HepG2 (cell line): ENCODE measurements around the gene APOC1. TPM values are rescaled to one million over a fixed set of nuclear protein-coding genes. Genes with fewer than 3 reads are reported as not detected.
A peak's percentile ranks its signal among the peaks of the same experiment; 100 is the strongest.

Experiments used
- CEBPB ChIP-seq: IDR thresholded peaks from 2 replicates; pipeline ENCODE4 v1.6.1; 2011; ENCODE audit warnings: low read depth, low read length, improper control_type of control experiment, borderline replicate concordance
- CREB1 ChIP-seq, 2 experiments: fragments of 450-650 bp in 1 of 2; IDR thresholded peaks; 2 replicates each; pipeline ENCODE4 v1.6.1; 2016 to 2017; ENCODE audit warnings: control low read depth in 1 of 2, mild to moderate bottlenecking in 1 of 2, missing compliant biosample characterization in 1 of 2, missing genetic modification characterization in 1 of 2
- DMAP1 ChIP-seq: IDR thresholded peaks from 2 replicates; pipeline ENCODE4 v1.6.1; 2016
- FOSL1 ChIP-seq: sonication (generic); formaldehyde crosslinking; IDR thresholded peaks from 2 replicates; pipeline ENCODE4 v1.9.0; 2021; ENCODE audit warnings: missing genetic modification reagents, borderline replicate concordance
- FOXC1 ChIP-seq: sonication (generic); formaldehyde crosslinking; IDR thresholded peaks from 2 replicates; pipeline ENCODE4 v1.8.0; 2022; ENCODE audit warnings: mild to moderate bottlenecking, missing genetic modification reagents, borderline replicate concordance
- FOXJ3 ChIP-seq: sonication (generic); formaldehyde crosslinking; IDR thresholded peaks from 2 replicates; pipeline ENCODE4 v1.4.0; 2020; ENCODE audit warnings: missing genetic modification reagents, mild to moderate bottlenecking, borderline replicate concordance
- GABPB1 ChIP-seq: IDR thresholded peaks from 2 replicates; pipeline ENCODE4 v1.6.1; 2016; ENCODE audit warnings: mild to moderate bottlenecking, missing genetic modification reagents, moderate library complexity, missing compliant biosample characterization
- HIC2 ChIP-seq: sonication (generic); formaldehyde crosslinking; IDR thresholded peaks from 2 replicates; pipeline ENCODE4 v1.9.0; 2022; ENCODE audit warnings: low read depth, missing genetic modification reagents
- HMGXB3 ChIP-seq: sonication (generic); formaldehyde crosslinking; IDR thresholded peaks from 2 replicates; pipeline ENCODE4 v1.4.0; 2020; ENCODE audit warnings: missing genetic modification reagents, borderline replicate concordance
- HOXA7 ChIP-seq: sonication (generic); formaldehyde crosslinking; IDR thresholded peaks from 2 replicates; pipeline ENCODE4 v1.8.1; 2022; ENCODE audit warnings: mild to moderate bottlenecking, missing genetic modification reagents, moderate library complexity
- MAX ChIP-seq: IDR thresholded peaks from 2 replicates; pipeline ENCODE4 v1.6.1; 2012; ENCODE audit warnings: inconsistent platforms
- NR1H2 ChIP-seq: sonication (generic); formaldehyde crosslinking; IDR thresholded peaks from 2 replicates; pipeline ENCODE4 v1.8.1; 2022; ENCODE audit warnings: low read depth, missing genetic modification reagents, borderline replicate concordance
- NR2C2 ChIP-seq: sonication (generic); formaldehyde crosslinking; IDR thresholded peaks from 2 replicates; pipeline ENCODE4 v1.4.0; 2020; ENCODE audit warnings: missing genetic modification reagents, mild to moderate bottlenecking, moderate library complexity, borderline replicate concordance
- NR2F6 ChIP-seq, 2 experiments: IDR thresholded peaks; 2 replicates each; pipeline ENCODE4 v1.6.1; 2016; ENCODE audit warnings: antibody characterized with exemption in 1 of 2, mild to moderate bottlenecking in 1 of 2
- POGZ ChIP-seq: sonication (generic); formaldehyde crosslinking; IDR thresholded peaks from 2 replicates; pipeline ENCODE4 v1.4.0; 2020; ENCODE audit warnings: mild to moderate bottlenecking, missing genetic modification reagents
- PRDM4 ChIP-seq: sonication (generic); formaldehyde crosslinking; IDR thresholded peaks from 2 replicates; pipeline ENCODE4 v1.9.0; 2021; ENCODE audit warnings: missing genetic modification reagents, borderline replicate concordance
- SNAI1 ChIP-seq: sonication (generic); formaldehyde crosslinking; IDR thresholded peaks from 2 replicates; pipeline ENCODE4 v1.5.0; 2020; ENCODE audit warnings: mild to moderate bottlenecking, missing genetic modification reagents, borderline replicate concordance
- ZFP1 ChIP-seq: IDR thresholded peaks from 2 replicates; pipeline ENCODE4 v1.6.1; 2016
- ZNF331 ChIP-seq: sonication (generic); formaldehyde crosslinking; IDR thresholded peaks from 2 replicates; pipeline ENCODE4 v1.4.0; 2020; ENCODE audit warnings: missing genetic modification reagents
- ZNF570 ChIP-seq: sonication (generic); formaldehyde crosslinking; IDR thresholded peaks from 2 replicates; pipeline ENCODE4 v1.4.0; 2020; ENCODE audit warnings: mild to moderate bottlenecking, missing genetic modification reagents, borderline replicate concordance
- ZNF782 ChIP-seq: sonication (generic); formaldehyde crosslinking; IDR thresholded peaks from 2 replicates; pipeline ENCODE4 v1.4.0; 2020; ENCODE audit warnings: missing genetic modification reagents, mild to moderate bottlenecking, borderline replicate concordance
- ZSCAN31 ChIP-seq: sonication (generic); formaldehyde crosslinking; IDR thresholded peaks from 2 replicates; pipeline ENCODE4 v1.5.0; 2020; ENCODE audit warnings: low read depth, mild to moderate bottlenecking, missing genetic modification reagents
- polyA plus RNA-seq, 8 experiments: library from polyadenylated mRNA; depleted of rRNA in 3 of 8; stranded (reverse) in 7 of 8; unstranded in 1 of 8; fragments of >200 nt; fragmentation: Illumina TruSeq in 4 of 8; extraction: Trizol in 4 of 8; gene quantifications; 2 replicates each; pipeline versions ENCODE4 v1.2.1 to v1.2.3, GENCODE V29; 2011 to 2016; ENCODE audit warnings: low read depth in 4 of 8, missing spikeins in 1 of 8, mixed read lengths in 1 of 8; ENCODE audit not compliant: insufficient read depth in 1 of 8
- total RNA-seq, 5 experiments: library from RNA; depleted of rRNA; stranded (reverse); fragments of >200 nt; fragmentation: Illumina TruSeq; extraction: Trizol; gene quantifications; 2 replicates each; pipeline ENCODE4 v1.2.3, GENCODE V29; 2016; ENCODE audit warnings: low read depth in 1 of 5

APOC1 gene
- total and polyA plus RNA-seq, 2 of the 13 experiments (the other 11 are each of a cell fraction or from before 2014, with no cell fraction given): 600 to 1,235 TPM

- TF ChIP-seq PRDM4 (CRISPR knock-in tag): no peak
- TF ChIP-seq FOSL1 (CRISPR knock-in tag): no peak
- TF ChIP-seq FOXJ3 (CRISPR knock-in tag): no peak
- peak; percentile 95 for TF ChIP-seq MAX
- TF ChIP-seq SNAI1: peak; percentile 36; the same call in 1 of the 2 replicates
- TF ChIP-seq ZNF782 (CRISPR knock-in tag): 0 out of 2 replicates have a peak, but pooled peaks have one; percentile 60
- TF ChIP-seq ZNF331: peak; percentile 74
- peak; percentile 75 for TF ChIP-seq DMAP1 (CRISPR knock-in tag)
- TF ChIP-seq POGZ (CRISPR knock-in tag): no peak; the same call in 1 of the 2 replicates
- no peak for TF ChIP-seq ZNF570 (CRISPR knock-in tag)
- 0 out of 2 replicates have a peak, but pooled peaks have one; percentile 38 for TF ChIP-seq ZSCAN31
- peak; percentile 70; the same call in 1 of the 2 replicates for TF ChIP-seq FOXC1 (CRISPR knock-in tag)
- TF ChIP-seq HMGXB3: 0 out of 2 replicates have a peak, but pooled peaks have one; percentile 45
- TF ChIP-seq GABPB1 (CRISPR knock-in tag): peak; percentile 64
- TF ChIP-seq NR2F6 (IDR thresholded peaks at IDR 0.05): peak; percentile 80
- peak; percentile 93 for TF ChIP-seq NR2F6 (CRISPR knock-in tag; IDR thresholded peaks at IDR 0.05)
- 0 out of 2 replicates have a peak, but pooled peaks have one; percentile 6 for TF ChIP-seq CREB1 (IDR thresholded peaks at IDR 0.05)
- TF ChIP-seq CREB1 (CRISPR knock-in tag; IDR thresholded peaks at IDR 0.05): no peak
- peak; percentile 100 for TF ChIP-seq NR1H2 (CRISPR knock-in tag)
- peak; percentile 98 for TF ChIP-seq HIC2 (CRISPR knock-in tag)
- TF ChIP-seq HOXA7: 0 out of 2 replicates have a peak, but pooled peaks have one; percentile 68
- 0 out of 2 replicates have a peak, but pooled peaks have one; percentile 23 for TF ChIP-seq ZFP1 (CRISPR knock-in tag)
- peak; percentile 89 for TF ChIP-seq CEBPB
- TF ChIP-seq NR2C2 (CRISPR knock-in tag): peak; percentile 75
These were observed 1.6 kb upstream of the APOC1 start (continued) for GRCh38 chr19:44912854-44913253.
